Limb (tissue), 2 donors: Measurements from ENCODE around the gene KIAA0319L.

Experiments
- DNase-seq, 2 donors: peaks; one replicate each; pipeline ENCODE4 v3.0.0-alpha.2; 2016; ENCODE audit errors: extremely low spot score in 2 of 2

Gene KIAA0319L

GRCh38 chr1:35563166-35563565, 6.0 kb upstream of the KIAA0319L start:
- DNase-seq, result no peak

GRCh38 chr1:35561972-35562680, 4.9 kb upstream of the KIAA0319L start:
- DNase-seq, result no peak

GRCh38 chr1:35561297-35561971, 4.2 kb upstream of the KIAA0319L start:
- DNase-seq, result no peak

- peak in 1 of 2 donors; percentile 48 for DNase-seq
Measured at GRCh38 chr1:35560256-35561225, 3.3 kb upstream of the KIAA0319L start.

- DNase-seq, result no peak
Measured at GRCh38 chr1:35559317-35559944, 2.2 kb upstream of the KIAA0319L start.

GRCh38 chr1:35558374-35559316, 1.4 kb upstream of the KIAA0319L start:
- DNase-seq, result no peak

GRCh38 chr1:35557611-35558373, 589 bp upstream of the KIAA0319L start, which contains the start of gene NCDN:
TSS of gene NCDN (plus strand) at chr1:35557799. CDS start at chr1:35558191, 392 bp downstream.
- peak; percentile 97 to 99 for DNase-seq

- DNase-seq, result no peak
Measured at GRCh38 chr1:35556484-35557117, 602 bp downstream of the KIAA0319L start.

GRCh38 chr1:35555601-35556477, 1.4 kb downstream of the KIAA0319L start:
- DNase-seq, result no peak

GRCh38 chr1:35555212-35555584, 2.0 kb downstream of the KIAA0319L start:
- no peak for DNase-seq

GRCh38 chr1:35554266-35555211, 2.7 kb downstream of the KIAA0319L start:
- no peak for DNase-seq

- no peak for DNase-seq
Measured at GRCh38 chr1:35553851-35554250, 3.4 kb downstream of the KIAA0319L start.

- no peak for DNase-seq
Measured at GRCh38 chr1:35546614-35547013, 10.6 kb downstream of the KIAA0319L start.

- DNase-seq, result no peak
Measured at GRCh38 chr1:35544976-35545375, 12.2 kb downstream of the KIAA0319L start.

- no peak for DNase-seq
Measured at GRCh38 chr1:35539824-35540261, 17.4 kb downstream of the KIAA0319L start.

GRCh38 chr1:35539073-35539823, 18.0 kb downstream of the KIAA0319L start:
- no peak for DNase-seq
